HG03439 (cell line): ENCODE measurements around the gene NRROS.
"Not testable (repeated sequence)": the region's sequence is repeated elsewhere in the genome, so short reads cannot be mapped to it uniquely, and the experiment has no call there.

Experiments used
- ATAC-seq: cut with Tn5 transposase; IDR thresholded peaks from one replicate; pipeline ENCODE4 v1.9.1; 2021; ENCODE audit warnings: mild to moderate bottlenecking, moderate library complexity; ENCODE audit not compliant: unreplicated experiment

NRROS gene

GRCh38 chr3:196624067-196624790 is 15.3 kb upstream of the NRROS start:
- ATAC-seq: no peak

- no peak for ATAC-seq
These were observed 14.6 kb upstream of the NRROS start for GRCh38 chr3:196624907-196625306.

GRCh38 chr3:196625331-196625730 is 14.2 kb upstream of the NRROS start:
- no peak for ATAC-seq

GRCh38 chr3:196627918-196628231 is 11.6 kb upstream of the NRROS start:
- ATAC-seq: no peak

GRCh38 chr3:196629228-196629627 is 10.3 kb upstream of the NRROS start:
- no peak for ATAC-seq

GRCh38 chr3:196631682-196632045 is 7.8 kb upstream of the NRROS start:
- no peak for ATAC-seq

GRCh38 chr3:196632046-196632751 is 7.3 kb upstream of the NRROS start:
- ATAC-seq: peak; percentile 68

GRCh38 chr3:196633555-196634151 is 5.8 kb upstream of the NRROS start:
- no peak for ATAC-seq

- no peak for ATAC-seq
These were observed 5.3 kb upstream of the NRROS start for GRCh38 chr3:196634224-196634623.

- ATAC-seq: no peak
These were observed 4.7 kb upstream of the NRROS start for GRCh38 chr3:196634829-196635228.

- no peak for ATAC-seq
These were observed 2.8 kb upstream of the NRROS start for GRCh38 chr3:196636369-196637349.

GRCh38 chr3:196637941-196638340 is 1.6 kb upstream of the NRROS start:
- not testable (repeated sequence) for ATAC-seq

GRCh38 chr3:196638861-196639482 is 522 bp upstream of the NRROS start:
- ATAC-seq: no peak

- no peak for ATAC-seq
These were observed 964 bp downstream of the NRROS start for GRCh38 chr3:196640297-196641018.

GRCh38 chr3:196641333-196642054 is 2.0 kb downstream of the NRROS start:
- ATAC-seq: no peak

- no peak for ATAC-seq
These were observed 2.9 kb downstream of the NRROS start for GRCh38 chr3:196642434-196642833.

GRCh38 chr3:196643201-196643749 is 3.8 kb downstream of the NRROS start:
- ATAC-seq: peak; percentile 74

GRCh38 chr3:196643761-196644160 is 4.3 kb downstream of the NRROS start:
- ATAC-seq: no peak

GRCh38 chr3:196645096-196645495 is 5.6 kb downstream of the NRROS start:
- ATAC-seq: no peak
